Endothelial cell of umbilical vein (primary cell): Measurements from ENCODE around the gene CDC40. TPM values are rescaled to one million over a fixed set of nuclear protein-coding genes. Genes with fewer than 3 reads are reported as not detected.

ENCODE experiments used
- BruUV-seq: library from RNA; stranded (reverse); fragments of 400-500 nt; replicated peaks from 2 replicates; lab custom pipeline; 2021; lab: Mats Ljungman, UMichigan
- CTCF ChIA-PET: fragments of 300-600, 350-600 bp; sonication (Branson Sonifier 250); formaldehyde crosslinking; loops from one replicate; lab custom pipeline; 2021; ENCODE audit warnings: antibody characterized with exemption, inconsistent platforms; lab: Charles Lee
- POLR2A ChIA-PET: fragments of 300-600, 350-600 bp; sonication (Branson Sonifier 250); formaldehyde crosslinking; loops from one replicate; lab custom pipeline; 2021; ENCODE audit warnings: antibody characterized with exemption, inconsistent platforms; lab: Charles Lee
- DNase-seq: peaks from one replicate; pipeline ENCODE4 v3.0.0-alpha.2; 2011; ENCODE audit warnings: low read depth, low spot score
- FAIRE-seq: peaks from 2 replicates; lab custom pipeline; 2011; peaks lifted over from hg19 to GRCh38; lab: Jason Lieb, UNC
- H2AFZ ChIP-seq: 2 replicates; pipeline ENCODE4 v1.6.0; 2012; ENCODE audit warnings: low read depth, low read length, control low read depth, inconsistent platforms
- H3K27ac ChIP-seq: 2 replicates; pipeline ENCODE4 v1.5.1; 2011; ENCODE audit warnings: low read depth, mild to moderate bottlenecking, control low read depth, low read length, moderate library complexity; ENCODE audit not compliant: insufficient read depth
- H3K27me3 ChIP-seq, 2 experiments: 2 replicates each; pipeline versions ENCODE4 v1.6.0 to v1.6.1; 2011; ENCODE audit warnings: low read length in 2 of 2, mixed read lengths in 1 of 2; ENCODE audit not compliant: control insufficient read depth in 2 of 2, insufficient read depth in 2 of 2
- H3K36me3 ChIP-seq, 2 experiments: 2 replicates in 1 of 2; 3 replicates in 1 of 2; pipeline ENCODE4 v1.5.1; 2011; ENCODE audit warnings: low read length in 2 of 2, mild to moderate bottlenecking in 1 of 2, moderate library complexity in 1 of 2; ENCODE audit not compliant: control insufficient read depth in 2 of 2, insufficient read depth in 2 of 2; ENCODE audit errors: extremely low read depth in 1 of 2
- H3K4me1 ChIP-seq: 3 replicates; pipeline ENCODE4 v1.5.1; 2011; ENCODE audit warnings: mild to moderate bottlenecking, low read length; ENCODE audit not compliant: control insufficient read depth, insufficient read depth; ENCODE audit errors: extremely low read depth
- H3K4me2 ChIP-seq: 2 replicates; pipeline ENCODE4 v1.6.1; 2011; ENCODE audit warnings: low read length, control low read depth, mixed read lengths; ENCODE audit not compliant: insufficient read depth
- H3K4me3 ChIP-seq, 3 experiments: fragments of 200-600 bp in 1 of 3; sonication (generic), shearing (Covaris generic) in 1 of 3; replicated peaks in 1 of 3; 2 replicates each; pipeline ENCODE4 v1.5.1; 2011 to 2016; ENCODE audit warnings: control low read depth in 3 of 3, low read length in 3 of 3, mild to moderate bottlenecking in 2 of 3, inconsistent platforms in 1 of 3, low read depth in 1 of 3, moderate library complexity in 1 of 3; ENCODE audit not compliant: insufficient read depth in 1 of 3
- H3K79me2 ChIP-seq: 2 replicates; pipeline ENCODE4 v1.6.0; 2012; ENCODE audit warnings: low read length, inconsistent platforms; ENCODE audit not compliant: control insufficient read depth, insufficient read depth
- H3K9ac ChIP-seq: replicated peaks from 2 replicates; pipeline ENCODE3; 2011; ENCODE audit warnings: low read length, control low read depth; ENCODE audit not compliant: insufficient read depth; ENCODE audit errors: extremely low read depth
- H3K9me1 ChIP-seq: replicated peaks from 3 replicates; pipeline ENCODE4 v1.6.0; 2011; ENCODE audit warnings: mild to moderate bottlenecking, low read length; ENCODE audit not compliant: control insufficient read depth, insufficient read depth; ENCODE audit errors: extremely low read depth
- H3K9me3 ChIP-seq: replicated peaks from 2 replicates; pipeline ENCODE4 v1.5.1; 2012; ENCODE audit warnings: low read length, inconsistent platforms; ENCODE audit not compliant: control insufficient read depth, insufficient read depth
- H4K20me1 ChIP-seq: replicated peaks from 2 replicates; pipeline ENCODE3; 2011; ENCODE audit warnings: mild to moderate bottlenecking, low read length; ENCODE audit not compliant: control insufficient read depth, insufficient read depth; ENCODE audit errors: extremely low read depth
- CTCF ChIP-seq, 2 donors: IDR thresholded peaks; 1 replicate in 1 of 2; 2 replicates in 1 of 2; pipeline ENCODE4 v1.5.1; 2011; ENCODE audit warnings: low read length in 2 of 2, mild to moderate bottlenecking in 2 of 2, moderate library complexity in 2 of 2, control low read depth in 1 of 2, inconsistent platforms in 1 of 2, low read depth in 1 of 2; ENCODE audit not compliant: insufficient read depth in 1 of 2; ENCODE audit errors: extremely low read depth in 1 of 2
- EZH2 ChIP-seq: IDR thresholded peaks from 2 replicates; pipeline ENCODE4 v1.6.1; 2012; ENCODE audit warnings: borderline replicate concordance, low read depth, mild to moderate bottlenecking, moderate library complexity, low read length, inconsistent platforms; ENCODE audit not compliant: severe bottlenecking
- FOS ChIP-seq: IDR thresholded peaks from 2 replicates; pipeline ENCODE4 v1.6.1; 2011; ENCODE audit warnings: mild to moderate bottlenecking, low read length, moderate library complexity, borderline replicate concordance; ENCODE audit not compliant: insufficient read depth
- GATA2 ChIP-seq: IDR thresholded peaks from 2 replicates; pipeline ENCODE4 v1.7.0; 2011; ENCODE audit warnings: low read depth, mild to moderate bottlenecking, moderate library complexity, mixed read lengths, low read length; ENCODE audit not compliant: insufficient read length, insufficient read depth
- JUN ChIP-seq: IDR thresholded peaks from 2 replicates; pipeline ENCODE4 v1.6.1; 2011; ENCODE audit warnings: borderline replicate concordance, low read depth; ENCODE audit not compliant: insufficient read length, insufficient read depth
- MAX ChIP-seq: IDR thresholded peaks from 2 replicates; pipeline ENCODE4 v1.6.1; 2011; ENCODE audit not compliant: insufficient read depth, insufficient read length
- MYC ChIP-seq: IDR thresholded peaks from one replicate; pipeline ENCODE4 v1.6.1; 2011; ENCODE audit warnings: mild to moderate bottlenecking, low read depth, low read length
- POLR2A ChIP-seq: IDR thresholded peaks from 2 replicates; pipeline ENCODE4 v1.6.1; 2012; ENCODE audit warnings: low read depth, mild to moderate bottlenecking, control low read depth, low read length
- POLR2AphosphoS5 ChIP-seq: IDR thresholded peaks from 2 replicates; pipeline ENCODE4 v1.6.1; 2012; ENCODE audit warnings: low read depth, mild to moderate bottlenecking, control low read depth, low read length, moderate library complexity; ENCODE audit not compliant: insufficient read depth
- dilution Hi-C: fragments of 300-500 bp; cut with MboI; formaldehyde crosslinking; loops from one replicate; pipeline ENCODE4 v1.15.0; 2019; ENCODE audit warnings: low sequenced_read_pairs; ENCODE audit not compliant: extremely low pct_ligation_motif_present
- intact Hi-C: fragments of 100-400 bp; cut with micrococcal nuclease; formaldehyde crosslinking; loops from one replicate; pipeline ENCODE4 v1.10.0; 2022
- polyA plus RNA-seq, 4 experiments: library from polyadenylated mRNA; depleted of rRNA in 3 of 4; stranded (reverse) in 3 of 4; unstranded in 1 of 4; fragments of >200 nt; gene quantifications; 2 replicates each; pipeline versions ENCODE4 v1.2.1 to v1.2.3, GENCODE V29; 2011 to 2012; ENCODE audit warnings: missing spikeins in 1 of 4
- total RNA-seq: library from RNA; stranded (reverse); gene quantifications from 2 replicates; pipeline ENCODE4 v1.2.3, GENCODE V29; 2021

Gene CDC40
- total and polyA plus RNA-seq, 2 donors (not counting 3 experiments of a cell fraction or from before 2014, with no cell fraction given) = 7.2 to 18.5 TPM

- CTCF ChIA-PET = no interaction called here
- Histone ChIP-seq H3K4me2 (no peak overlapping the region), H3K27ac (no peak overlapping the region), H4K20me1 (no peaks in the 10 kb centered on the region), H3K36me3 (no peaks in the 10 kb centered on the region), H3K9me1 (no peaks in the 10 kb centered on the region), H2AFZ (no peak overlapping the region), H3K79me2 (no peaks in the 10 kb centered on the region), H3K9me3 (no peaks in the 10 kb centered on the region), H3K4me3 (no peak overlapping the region), H3K9ac (no peak overlapping the region), H3K27me3 (no peaks in the 10 kb centered on the region), H3K4me1 (no peaks in the 10 kb centered on the region)
- intact Hi-C loops = no loop called here
- DNase-seq (no peak), FAIRE-seq (no peak)
- TF ChIP-seq FOS (no peak), JUN (no peak), POLR2A (no peak), MYC (no peak), EZH2 (no peak), GATA2 (no peak), CTCF (IDR thresholded peaks at IDR 0.05; ENCODE audit: extremely low read depth in 1 of 2, insufficient read depth in 1 of 2, low read depth in 1 of 2, low read length in 2 of 2) (no peak), MAX (no peak), POLR2AphosphoS5 (no peak)
- POLR2A ChIA-PET = no interaction called here
- dilution Hi-C loops = no loop called here
- no TSS peak for BruUV-seq
Measured at GRCh38 chr6:110250058-110250457, 69.8 kb downstream of the CDC40 start.
